HG03095 (cell line): Measurements from ENCODE around the gene TMEM43.

Experiments
- ATAC-seq: cut with Tn5 transposase; IDR thresholded peaks from one replicate; pipeline ENCODE4 v1.9.1; 2021; ENCODE audit warnings: moderate library complexity; ENCODE audit not compliant: unreplicated experiment

Gene TMEM43

DNA sequence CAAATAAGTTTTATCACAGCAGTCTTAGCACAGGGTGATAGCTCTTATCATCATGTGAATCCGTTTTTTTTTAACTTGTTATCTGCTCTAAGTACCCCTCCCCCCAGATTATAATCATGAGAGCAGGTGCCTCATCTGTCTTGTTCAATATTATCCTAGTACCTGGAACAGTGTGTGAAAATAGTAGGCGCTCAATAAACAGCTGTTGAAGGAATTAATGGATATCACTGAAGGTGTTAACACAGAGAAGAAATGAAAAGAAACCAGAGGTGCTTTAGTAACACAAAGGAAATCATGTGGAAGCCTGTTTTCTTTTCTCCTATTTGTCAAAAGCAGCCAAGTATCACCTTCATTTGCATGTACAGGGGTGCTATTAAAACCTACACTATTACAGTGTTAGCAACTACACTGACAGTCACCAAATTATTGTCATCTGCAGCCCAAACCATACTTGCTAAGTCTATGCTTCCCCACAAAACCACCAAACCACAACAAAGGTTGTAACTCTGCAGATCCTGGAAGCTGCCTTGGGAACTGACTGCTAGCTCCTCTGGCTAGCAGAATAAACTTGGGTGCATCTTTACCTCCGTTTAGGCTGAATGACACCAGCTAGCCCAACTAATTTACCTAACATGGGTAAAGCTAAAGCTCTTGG is 50.7 kb downstream of the TMEM43 start:
- no peak for ATAC-seq

DNA sequence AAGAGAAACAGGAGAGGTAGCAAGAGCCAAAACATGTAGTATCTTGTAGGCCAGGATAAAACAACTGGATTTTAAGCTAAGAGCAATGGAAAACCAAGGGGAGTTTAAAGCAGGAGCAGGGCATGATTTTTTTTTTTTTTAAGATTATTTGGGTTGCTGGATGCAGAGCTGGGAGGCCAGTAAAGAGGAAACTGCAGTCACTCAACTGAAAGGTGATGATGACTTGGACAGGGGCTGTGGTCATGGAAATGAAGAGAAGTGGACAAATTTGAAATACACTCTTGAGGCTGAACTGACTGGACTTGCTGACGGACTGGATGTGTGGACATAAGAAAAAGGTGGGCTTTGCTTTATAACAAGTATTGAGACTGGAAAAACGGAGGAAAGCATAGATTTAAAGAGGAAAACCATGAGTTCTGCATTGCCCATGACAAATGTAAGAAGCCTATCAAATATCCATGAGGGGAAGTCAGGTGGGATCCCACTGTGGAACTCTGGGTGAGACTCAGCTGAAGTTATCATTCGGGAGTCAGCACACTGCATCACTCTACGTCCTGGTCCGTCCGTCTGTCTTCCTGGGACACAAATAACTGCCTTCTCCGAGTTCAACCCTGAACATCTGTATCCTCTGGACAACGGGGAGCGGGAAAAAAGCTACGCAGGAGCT is 52.9 kb downstream of the TMEM43 start:
- ATAC-seq, result peak; percentile 7

DNA sequence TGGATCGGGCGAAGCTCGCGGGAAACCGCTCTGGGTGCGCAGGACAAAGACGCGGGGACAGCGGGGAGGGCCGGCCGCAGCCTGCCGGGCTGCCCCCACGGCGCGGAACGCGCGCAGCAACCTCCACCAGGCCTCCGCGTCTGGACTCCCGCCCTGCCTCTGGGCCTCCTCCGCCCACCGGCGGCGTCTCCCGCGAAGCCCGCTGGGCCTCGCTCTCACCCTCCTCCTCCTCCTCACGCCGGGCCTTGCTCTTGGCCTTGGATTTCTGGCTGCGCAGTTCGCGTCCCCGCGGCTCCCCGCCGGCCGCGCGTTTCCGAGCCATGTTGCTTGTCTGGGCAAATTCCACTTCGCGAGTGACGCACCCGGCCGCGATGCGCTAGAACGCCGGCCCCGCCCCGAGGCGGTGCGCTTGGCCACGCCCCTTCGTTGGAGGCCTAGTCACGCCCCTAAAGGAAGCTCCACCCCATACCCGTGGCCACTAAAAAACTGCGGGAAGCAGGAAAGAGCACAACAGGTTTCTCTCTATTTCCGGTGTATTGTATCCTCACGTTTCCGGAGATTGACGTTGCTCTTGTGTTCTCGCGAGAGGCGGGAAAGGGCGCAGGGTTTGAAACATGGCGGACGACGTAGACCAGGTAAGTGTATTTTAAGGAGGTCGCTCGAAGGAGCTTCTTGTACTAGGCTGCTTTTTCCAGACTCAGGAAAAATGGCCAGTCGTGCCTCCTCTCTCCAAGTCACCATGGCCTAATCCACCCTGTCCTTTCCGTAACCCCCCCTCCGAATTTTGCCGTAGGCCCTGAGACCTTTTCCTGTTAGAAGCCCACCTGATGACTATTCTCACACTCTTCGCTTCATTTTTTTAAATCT is 53.6 kb downstream of the TMEM43 start, which contains the start of the genes LSM3 and XPC:
LSM3 (plus strand) TSS at position 571 of the 867 bp plus-strand sequence; CDS start at position 615, 44 bp downstream.
XPC (minus strand) TSS at position 355 of the 867 bp plus-strand sequence; CDS start at position 322, 33 bp downstream.
- peak; percentile 91 for ATAC-seq

GRCh38 chr3:14179114-14179465 is 54.2 kb downstream of the TMEM43 start:
- no peak for ATAC-seq

DNA sequence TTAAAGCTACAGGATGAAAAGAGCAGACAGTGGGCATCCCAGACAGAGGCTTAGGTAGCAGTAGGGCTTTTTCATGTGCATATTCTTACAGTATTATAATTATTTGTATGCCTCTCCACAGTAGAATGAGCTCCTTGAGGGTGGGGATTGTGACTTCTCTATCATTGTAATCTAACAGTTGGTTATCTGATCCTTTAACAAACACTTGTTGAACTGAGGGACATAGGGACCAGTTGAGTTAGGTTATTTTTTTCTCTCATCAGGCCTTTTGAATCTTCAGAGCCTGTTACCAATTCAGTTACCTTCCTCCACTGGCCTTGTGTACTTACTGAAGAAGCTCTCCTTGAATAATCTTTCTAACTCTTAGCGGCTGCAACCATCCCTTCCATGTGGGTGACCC is 54.9 kb downstream of the TMEM43 start:
- no peak for ATAC-seq

GRCh38 chr3:14181253-14181652 is 56.4 kb downstream of the TMEM43 start:
- ATAC-seq, result no peak

DNA sequence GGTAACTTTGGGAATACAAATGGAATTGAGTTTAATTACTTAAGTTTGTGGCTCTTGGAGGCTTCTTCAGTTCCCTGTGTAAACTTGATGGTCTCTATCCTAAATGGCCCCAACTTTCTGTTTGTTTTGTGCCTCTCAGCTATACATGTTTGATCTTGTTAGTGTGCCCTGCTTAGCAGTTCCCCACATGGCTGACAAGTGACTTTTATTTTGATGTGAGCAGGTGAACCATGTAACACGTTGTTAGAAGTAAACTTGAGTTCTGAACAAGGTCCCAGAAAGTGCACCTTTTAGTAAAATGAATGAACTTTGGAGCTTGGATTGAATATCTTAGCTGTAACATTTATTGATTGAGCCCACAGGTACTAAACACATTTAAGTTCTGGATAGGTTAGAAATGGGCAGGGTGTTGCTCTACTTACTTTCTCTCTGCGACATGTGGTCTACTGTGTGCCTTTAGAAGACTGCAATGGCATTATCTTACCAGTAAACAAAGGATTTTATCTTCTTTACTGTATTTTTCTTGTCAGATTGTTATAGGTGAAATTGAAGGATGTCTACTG is 58.2 kb downstream of the TMEM43 start:
- no peak for ATAC-seq

- no peak for ATAC-seq
Measured at GRCh38 chr3:14186854-14187458, 62.1 kb downstream of the TMEM43 start.

GRCh38 chr3:14188041-14188754 is 63.3 kb downstream of the TMEM43 start:
- ATAC-seq, result no peak
